NB4 (cell line): ENCODE results near the gene ITSN1.

Experiments
- DNase-seq: peaks from one replicate; pipeline ENCODE4 v3.0.0; 2010; ENCODE audit warnings: low read depth
- H3K4me3 ChIP-seq: one replicate; pipeline ENCODE4 v1.5.1; 2011; ENCODE audit warnings: mild to moderate bottlenecking, low read depth, low read length, moderate library complexity
- CTCF ChIP-seq: IDR thresholded peaks from one replicate; pipeline ENCODE4 v1.5.1; 2012; ENCODE audit warnings: low read depth, low read length
- MAX ChIP-seq: IDR thresholded peaks from 2 replicates; pipeline ENCODE4 v1.6.1; 2011; ENCODE audit warnings: low read depth, low read length
- MYC ChIP-seq: IDR thresholded peaks from 2 replicates; pipeline ENCODE4 v1.6.1; 2011; ENCODE audit warnings: low read depth, low read length
- POLR2A ChIP-seq: IDR thresholded peaks from 2 replicates; pipeline ENCODE4 v1.6.1; 2011; ENCODE audit warnings: mild to moderate bottlenecking; ENCODE audit not compliant: insufficient read length; ENCODE audit errors: extremely low read depth

Gene ITSN1

DNA sequence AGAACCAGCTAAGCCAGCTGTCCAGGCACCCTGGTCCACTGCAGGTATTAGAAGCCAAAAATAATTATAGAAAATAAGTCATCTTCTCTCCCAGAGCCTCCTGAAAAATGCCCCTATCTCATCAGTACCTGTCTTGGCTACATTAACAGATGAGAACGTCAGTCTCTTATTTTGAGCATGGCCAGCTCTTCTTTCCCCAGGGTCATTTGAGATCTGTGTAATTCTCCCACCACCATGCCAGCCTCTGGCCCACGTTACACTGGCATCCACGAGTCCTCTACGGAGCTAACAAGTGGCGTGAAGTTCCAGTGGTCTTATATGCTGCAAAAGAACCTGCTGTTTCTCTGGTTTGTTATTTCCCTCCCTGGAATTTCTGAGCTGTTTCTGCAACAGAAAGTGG, 155.3 kb downstream of the ITSN1 start:
- DNase-seq = no peak
- no peak for TF ChIP-seq MAX
- no peak for TF ChIP-seq POLR2A
- no peak for TF ChIP-seq MYC
- no peak for TF ChIP-seq CTCF
- H3K4me3 ChIP-seq = no peak overlapping the region

DNA sequence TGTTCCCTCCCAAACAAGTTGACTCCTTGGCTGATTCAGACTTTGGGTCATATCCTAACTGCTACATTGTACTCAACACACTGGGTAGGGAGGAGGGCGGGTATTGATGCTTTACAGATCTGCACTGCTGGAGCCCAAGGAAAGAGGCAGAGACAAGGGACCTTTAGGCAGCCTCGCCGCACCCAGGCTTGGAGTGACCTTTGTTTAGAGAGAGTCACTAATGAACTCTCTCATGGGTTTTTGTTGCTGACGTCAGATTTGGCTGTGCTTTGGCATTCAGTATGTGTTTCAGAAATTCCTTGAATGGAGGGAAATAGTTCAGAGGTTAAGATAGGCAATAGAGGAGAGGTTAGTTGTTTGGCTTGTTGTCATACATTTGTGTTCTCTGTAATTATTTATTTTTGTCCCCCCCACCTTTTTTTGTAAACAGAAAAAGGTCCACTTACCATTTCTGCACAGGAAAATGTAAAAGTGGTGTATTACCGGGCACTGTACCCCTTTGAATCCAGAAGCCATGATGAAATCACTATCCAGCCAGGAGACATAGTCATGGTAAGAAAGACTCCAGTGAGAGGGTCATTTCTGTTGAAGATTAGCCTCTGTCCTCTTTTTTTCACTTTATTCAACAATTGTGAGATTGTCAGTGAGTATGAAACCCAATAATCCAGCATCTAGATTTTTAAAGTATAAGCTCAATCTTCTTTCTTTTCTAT, 157.2 kb downstream of the ITSN1 start:
- no peak overlapping the region for H3K4me3 ChIP-seq
- TF ChIP-seq MAX (no peak), POLR2A (no peak), CTCF (no peak), MYC (no peak)
- no peak for DNase-seq

GRCh38 chr21:33800753-33801423, 158.6 kb downstream of the ITSN1 start:
- no peak for DNase-seq
- no peak overlapping the region for H3K4me3 ChIP-seq
- no peak for TF ChIP-seq CTCF

- H3K4me3 ChIP-seq = no peak overlapping the region
- DNase-seq = peak; percentile 35
- 0 out of 2 replicates have a peak, but pooled peaks have one; percentile 7 for TF ChIP-seq MAX
- TF ChIP-seq CTCF = no peak
Observed at GRCh38 chr21:33801424-33802405, 159.4 kb downstream of the ITSN1 start.

GRCh38 chr21:33802481-33802880, 160.2 kb downstream of the ITSN1 start:
- no peak overlapping the region for H3K4me3 ChIP-seq
- TF ChIP-seq POLR2A = no peak
- TF ChIP-seq MAX = no peak
- no peak for TF ChIP-seq CTCF
- TF ChIP-seq MYC = no peak
- no peak for DNase-seq
